ENCODE measurements around the gene UGT1A8.

Gene UGT1A8

GRCh38 chr2:233822101-233822771 lies 204.8 kb downstream of the UGT1A8 start:
- no peak for DNase-seq

Data from CD4-positive, alpha-beta T cell treated with Interleukin-4 for 4 hours (primary cell).